GM21381 (cell line): ENCODE results near the gene C22orf15.

Experiments
- ATAC-seq: cut with Tn5 transposase; IDR thresholded peaks from one replicate; pipeline ENCODE4 v1.9.1; 2021; ENCODE audit warnings: mild to moderate bottlenecking, moderate library complexity; ENCODE audit not compliant: unreplicated experiment

Gene C22orf15

GRCh38 chr22:23786752-23787599 lies 24.2 kb downstream of the C22orf15 start, which contains the start of gene SMARCB1:
Gene SMARCB1, plus strand, starts transcription at chr22:23786966. Its CDS starts 204 bp downstream, at chr22:23787170.
- peak; percentile 77 for ATAC-seq

GRCh38 chr22:23787600-23787896 lies 24.8 kb downstream of the C22orf15 start:
- ATAC-seq, result no peak

- ATAC-seq, result no peak
Measured at GRCh38 chr22:23787910-23788309, 25.1 kb downstream of the C22orf15 start.

GRCh38 chr22:23789121-23789520 lies 26.3 kb downstream of the C22orf15 start:
- ATAC-seq, result no peak

- ATAC-seq, result no peak
Measured at GRCh38 chr22:23789638-23790037, 26.8 kb downstream of the C22orf15 start.

GRCh38 chr22:23790819-23791737 lies 28.3 kb downstream of the C22orf15 start:
- no peak for ATAC-seq

- ATAC-seq, result no peak
Measured at GRCh38 chr22:23791738-23792645, 29.2 kb downstream of the C22orf15 start.

- ATAC-seq, result no peak
Measured at GRCh38 chr22:23793326-23793725, 30.5 kb downstream of the C22orf15 start.

GRCh38 chr22:23796461-23796860 lies 33.7 kb downstream of the C22orf15 start:
- ATAC-seq, result no peak

- ATAC-seq, result peak; percentile 55
Measured at GRCh38 chr22:23800297-23801237, 37.8 kb downstream of the C22orf15 start.

GRCh38 chr22:23801238-23801821 lies 38.5 kb downstream of the C22orf15 start:
- ATAC-seq, result peak; percentile 11

GRCh38 chr22:23801886-23802377 lies 39.1 kb downstream of the C22orf15 start:
- no peak for ATAC-seq

GRCh38 chr22:23803001-23803819 lies 40.4 kb downstream of the C22orf15 start:
- no peak for ATAC-seq

GRCh38 chr22:23804781-23805291 lies 42.0 kb downstream of the C22orf15 start:
- ATAC-seq, result no peak

- ATAC-seq, result no peak
Measured at GRCh38 chr22:23806837-23807236, 44.0 kb downstream of the C22orf15 start.

- ATAC-seq, result no peak
Measured at GRCh38 chr22:23812378-23812777, 49.6 kb downstream of the C22orf15 start.
